ENCODE results near the gene CEMIP.

GRCh38 chr15:80823995-80824394 lies 44.8 kb downstream of the CEMIP start:
- TF ChIP-seq CTCF (CRISPR knock-in tag; IDR thresholded peaks at IDR 0.05) (no peak), THAP11 (CRISPR knock-in tag; IDR thresholded peaks at IDR 0.05) (no peak), ZNF639 (CRISPR knock-in tag; conservative IDR thresholded peaks at IDR 0.05) (no peak), ZHX1 (CRISPR knock-in tag; IDR thresholded peaks at IDR 0.05; ENCODE audit: low read depth) (no peak), ZBTB26 (CRISPR knock-in tag; IDR thresholded peaks at IDR 0.05; ENCODE audit: borderline replicate concordance) (no peak), ETS1 (CRISPR knock-in tag; IDR thresholded peaks at IDR 0.05) (no peak), TOE1 (CRISPR knock-in tag; IDR thresholded peaks at IDR 0.05) (no peak), EED (CRISPR knock-in tag; IDR thresholded peaks at IDR 0.05) (no peak), ZMYM3 (CRISPR knock-in tag; IDR thresholded peaks at IDR 0.05) (no peak)
